ENCODE measurements around the gene LILRB2. TPM values are rescaled to one million over a fixed set of nuclear protein-coding genes. Genes with fewer than 3 reads are reported as not detected.

Gene LILRB2
- total RNA-seq, 1 donor from 2014 or later: not detected

DNA sequence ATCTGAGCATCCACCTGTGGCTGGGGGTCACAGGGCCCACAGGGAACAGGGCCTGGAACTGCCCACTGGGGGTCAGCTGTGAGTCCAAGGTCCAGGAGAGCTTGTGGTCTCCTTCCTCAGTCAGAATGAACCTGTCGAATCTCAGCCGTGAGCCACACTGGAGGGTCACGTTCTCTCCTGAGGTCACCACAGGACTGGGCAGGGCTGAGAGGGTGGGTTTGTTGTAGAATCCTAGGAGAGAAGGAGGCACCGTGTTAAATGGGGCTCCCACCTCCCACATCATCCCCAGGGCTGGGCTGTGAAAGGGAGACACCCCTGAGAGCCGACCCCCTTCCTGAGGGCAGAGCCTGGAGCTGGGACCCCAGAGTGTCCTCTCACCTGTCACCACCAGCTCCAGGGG lies 30.6 kb upstream of the LILRB2 start:
- TF ChIP-seq, protein P1, sequence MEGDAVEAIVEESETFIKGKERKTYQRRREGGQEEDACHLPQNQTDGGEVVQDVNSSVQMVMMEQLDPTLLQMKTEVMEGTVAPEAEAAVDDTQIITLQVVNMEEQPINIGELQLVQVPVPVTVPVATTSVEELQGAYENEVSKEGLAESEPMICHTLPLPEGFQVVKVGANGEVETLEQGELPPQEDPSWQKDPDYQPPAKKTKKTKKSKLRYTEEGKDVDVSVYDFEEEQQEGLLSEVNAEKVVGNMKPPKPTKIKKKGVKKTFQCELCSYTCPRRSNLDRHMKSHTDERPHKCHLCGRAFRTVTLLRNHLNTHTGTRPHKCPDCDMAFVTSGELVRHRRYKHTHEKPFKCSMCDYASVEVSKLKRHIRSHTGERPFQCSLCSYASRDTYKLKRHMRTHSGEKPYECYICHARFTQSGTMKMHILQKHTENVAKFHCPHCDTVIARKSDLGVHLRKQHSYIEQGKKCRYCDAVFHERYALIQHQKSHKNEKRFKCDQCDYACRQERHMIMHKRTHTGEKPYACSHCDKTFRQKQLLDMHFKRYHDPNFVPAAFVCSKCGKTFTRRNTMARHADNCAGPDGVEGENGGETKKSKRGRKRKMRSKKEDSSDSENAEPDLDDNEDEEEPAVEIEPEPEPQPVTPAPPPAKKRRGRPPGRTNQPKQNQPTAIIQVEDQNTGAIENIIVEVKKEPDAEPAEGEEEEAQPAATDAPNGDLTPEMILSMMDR (IDR thresholded peaks at IDR 0.05; ENCODE audit: unreplicated experiment): no peak
- no peaks in the 10 kb centered on the region for H3K4me1 Mint-ChIP-seq (ENCODE audit: low read depth)
- DNase-seq (ENCODE audit: low spot score, unreplicated experiment): no peak
- H3K27ac Mint-ChIP-seq: no peak overlapping the region
- peaks cover 23% of the 10 kb centered on the region for H3K27me3 Mint-ChIP-seq
- H3K9me3 Mint-ChIP-seq (ENCODE audit: low read depth): no peaks in the 10 kb centered on the region
- no peaks in the 10 kb centered on the region for H3K36me3 Mint-ChIP-seq (ENCODE audit: insufficient read depth)
- no peak overlapping the region for H3K4me3 Mint-ChIP-seq (ENCODE audit: low read depth)

- H3K27ac Mint-ChIP-seq: no peak overlapping the region
- no peaks in the 10 kb centered on the region for H3K4me1 Mint-ChIP-seq (ENCODE audit: low read depth)
- DNase-seq (ENCODE audit: low spot score, unreplicated experiment): no peak
- H3K36me3 Mint-ChIP-seq (ENCODE audit: insufficient read depth): no peaks in the 10 kb centered on the region
- no peaks in the 10 kb centered on the region for H3K9me3 Mint-ChIP-seq (ENCODE audit: low read depth)
- no peak overlapping the region for H3K4me3 Mint-ChIP-seq (ENCODE audit: low read depth)
- peaks cover 19% of the 10 kb centered on the region for H3K27me3 Mint-ChIP-seq
- TF ChIP-seq, protein P1 (IDR thresholded peaks at IDR 0.05; ENCODE audit: unreplicated experiment): no peak
Measured at GRCh38 chr19:54310543-54310942, 29.6 kb upstream of the LILRB2 start.

DNA sequence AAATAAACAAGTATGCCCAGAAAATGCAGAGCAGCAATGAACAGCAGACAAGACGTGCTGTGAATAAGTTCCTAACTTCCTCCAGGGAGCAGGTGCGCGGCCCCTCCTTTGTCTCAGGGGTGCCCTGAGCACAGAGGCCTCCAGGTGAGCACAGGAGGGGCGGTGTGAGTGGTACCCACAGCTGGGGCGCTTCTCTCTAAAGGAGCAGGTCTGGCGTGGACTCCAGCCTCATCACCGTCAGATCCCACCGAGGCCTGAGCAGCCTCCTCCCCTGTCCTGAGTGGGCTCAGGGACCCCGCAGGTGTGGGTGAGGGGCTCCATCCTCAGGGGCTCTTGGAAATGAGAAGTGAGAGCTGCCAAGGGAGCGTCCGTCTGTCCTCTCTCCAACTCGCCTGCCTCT lies 28.9 kb upstream of the LILRB2 start:
- no peaks in the 10 kb centered on the region for H3K9me3 Mint-ChIP-seq (ENCODE audit: low read depth)
- H3K4me1 Mint-ChIP-seq (ENCODE audit: low read depth): no peaks in the 10 kb centered on the region
- H3K4me3 Mint-ChIP-seq (ENCODE audit: low read depth): no peak overlapping the region
- no peaks in the 10 kb centered on the region for H3K36me3 Mint-ChIP-seq (ENCODE audit: insufficient read depth)
- DNase-seq (ENCODE audit: low spot score, unreplicated experiment): no peak
- peaks cover 22% of the 10 kb centered on the region for H3K27me3 Mint-ChIP-seq
- TF ChIP-seq, protein P1 (IDR thresholded peaks at IDR 0.05; ENCODE audit: unreplicated experiment): no peak
- no peak overlapping the region for H3K27ac Mint-ChIP-seq

- TF ChIP-seq, protein P1 (IDR thresholded peaks at IDR 0.05; ENCODE audit: unreplicated experiment): no peak
Measured at GRCh38 chr19:54307389-54308020, 26.6 kb upstream of the LILRB2 start.

DNA sequence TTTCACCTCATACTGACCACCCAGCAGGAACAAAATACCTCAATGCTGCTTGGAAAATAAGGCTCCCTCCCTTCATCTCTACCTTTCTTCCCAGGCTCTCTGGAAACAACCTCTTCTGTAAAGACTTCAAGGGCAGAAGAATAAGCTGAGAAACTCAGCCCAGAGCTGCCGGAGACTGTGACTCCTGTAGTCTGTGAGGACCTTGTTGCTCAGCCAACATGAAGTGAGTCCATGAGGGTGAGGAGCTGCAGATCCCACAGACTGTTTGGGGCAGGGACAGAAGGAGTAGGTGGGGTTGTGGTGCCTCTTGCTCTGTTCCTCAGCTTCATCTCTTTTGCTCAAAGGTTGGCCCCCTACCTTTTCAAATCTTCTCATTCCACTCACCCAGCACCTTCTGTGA lies 24.2 kb upstream of the LILRB2 start:
- H3K4me1 Mint-ChIP-seq (ENCODE audit: low read depth): no peaks in the 10 kb centered on the region
- no peak overlapping the region for H3K4me3 Mint-ChIP-seq (ENCODE audit: low read depth)
- H3K36me3 Mint-ChIP-seq (ENCODE audit: insufficient read depth): no peaks in the 10 kb centered on the region
- DNase-seq (ENCODE audit: low spot score, unreplicated experiment): no peak
- H3K9me3 Mint-ChIP-seq (ENCODE audit: low read depth): no peaks in the 10 kb centered on the region
- TF ChIP-seq, protein P1 (IDR thresholded peaks at IDR 0.05; ENCODE audit: unreplicated experiment): no peak
- H3K27ac Mint-ChIP-seq: no peak overlapping the region
- peaks cover 22% of the 10 kb centered on the region for H3K27me3 Mint-ChIP-seq

More at GRCh38 chr19:54307389-54308020, 26.6 kb upstream of the LILRB2 start:
- Mint-ChIP-seq H3K4me3 (ENCODE audit: low read depth) (no peak overlapping the region), H3K36me3 (ENCODE audit: insufficient read depth) (no peaks in the 10 kb centered on the region), H3K9me3 (ENCODE audit: low read depth) (no peaks in the 10 kb centered on the region), H3K27me3 (peaks cover 14% of the 10 kb centered on the region), H3K27ac (no peak overlapping the region), H3K4me1 (ENCODE audit: low read depth) (no peaks in the 10 kb centered on the region)
- no peak for DNase-seq (ENCODE audit: low spot score, unreplicated experiment)

Measured in progenitor cell of endocrine pancreas (in vitro differentiated cells).